T-helper 22 cell (primary cell): Measurements from ENCODE around the gene COL15A1.

Source experiments
- DNase-seq: peaks from one replicate; pipeline ENCODE4 v3.0.0-alpha.2; 2020; ENCODE audit warnings: low read depth

COL15A1 gene

DNA sequence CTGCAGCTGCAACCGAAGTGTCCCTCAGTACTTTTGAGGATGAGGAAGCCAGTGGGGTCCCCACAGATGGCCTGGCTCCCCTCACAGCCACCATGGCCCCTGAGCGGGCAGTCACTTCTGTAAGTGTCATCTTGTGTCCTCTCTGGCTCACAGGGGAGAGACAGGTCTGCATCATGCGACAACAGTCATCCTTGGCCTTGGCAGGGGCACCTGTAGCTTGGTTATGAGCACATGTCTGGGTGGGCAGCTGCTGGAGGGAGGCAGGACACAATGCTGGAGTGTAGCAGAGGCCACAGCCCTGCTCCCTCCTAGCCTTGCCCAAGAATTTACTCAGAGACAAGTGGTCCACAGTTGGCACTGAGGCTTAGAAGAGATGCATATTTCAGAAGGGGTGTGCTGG is 71.7 kb downstream of the COL15A1 start:
- DNase-seq: no peak

DNA sequence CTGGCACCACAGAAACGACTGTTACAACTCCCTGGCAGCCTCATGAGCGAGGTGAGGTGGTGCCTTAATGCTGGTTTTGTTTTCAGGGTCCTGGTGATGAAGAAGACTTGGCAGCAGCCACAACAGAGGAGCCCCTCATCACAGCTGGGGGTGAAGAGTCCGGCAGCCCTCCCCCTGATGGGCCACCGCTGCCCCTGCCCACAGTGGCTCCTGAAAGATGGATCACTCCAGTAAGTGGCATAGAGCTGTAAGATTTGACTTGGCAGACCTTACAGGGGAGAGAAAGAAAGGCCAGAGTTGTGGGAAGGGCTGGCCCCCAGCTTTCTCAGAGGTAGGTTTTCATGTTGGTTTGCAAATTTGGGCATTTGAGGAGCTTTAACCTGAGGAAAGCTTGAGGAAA is 72.2 kb downstream of the COL15A1 start:
- no peak for DNase-seq

DNA sequence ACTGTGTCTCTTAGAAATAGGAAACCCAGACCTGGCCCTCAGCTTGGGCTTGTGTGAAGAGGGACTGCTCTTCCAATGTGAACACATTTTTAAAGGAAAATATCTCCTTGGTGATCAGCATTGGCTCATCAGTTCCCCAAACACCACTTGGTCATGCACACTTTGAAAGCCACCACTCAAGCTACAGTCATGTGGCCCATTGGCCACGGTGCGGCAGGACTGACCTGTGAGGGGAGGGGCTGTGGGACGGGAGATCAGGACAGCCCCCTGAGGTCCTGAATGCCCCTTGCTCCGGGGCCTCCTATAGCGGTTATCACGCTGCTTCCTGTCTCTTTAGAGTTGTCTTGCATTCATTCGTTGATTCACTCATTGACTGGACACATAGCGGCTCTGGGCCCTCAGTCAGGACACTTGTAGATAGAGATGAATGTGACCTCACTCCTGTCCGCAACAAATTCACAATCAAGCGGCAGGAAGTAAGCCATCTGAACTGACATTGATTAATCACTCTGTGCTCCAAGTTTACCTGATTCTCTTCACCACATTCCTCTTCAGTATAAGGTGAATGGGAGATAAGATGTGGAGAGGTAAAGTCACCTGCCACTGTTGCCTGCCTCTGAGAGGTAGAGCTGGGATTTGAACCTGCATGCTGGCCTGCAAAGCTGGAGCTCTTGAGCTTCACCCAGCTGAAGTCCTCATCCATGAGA is 73.1 kb downstream of the COL15A1 start:
- DNase-seq: no peak

DNA sequence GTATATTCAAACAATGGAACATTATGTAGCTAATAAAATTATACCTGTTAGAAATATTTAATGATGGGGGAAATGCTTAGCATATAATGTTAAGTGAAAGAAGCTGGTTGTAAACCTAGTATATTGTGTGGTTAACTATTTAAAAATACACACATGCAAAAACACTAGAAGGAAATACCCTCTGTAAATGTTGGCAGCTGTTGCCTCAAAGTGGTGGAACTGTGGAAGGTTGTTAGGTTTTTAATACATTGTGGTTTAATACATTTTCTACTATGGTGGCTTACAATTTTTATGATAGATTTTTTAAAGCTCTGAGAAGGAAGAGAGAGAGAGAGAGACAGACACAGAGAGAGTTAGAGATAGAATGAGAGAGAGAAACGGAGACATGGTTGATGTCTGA is 74.9 kb downstream of the COL15A1 start:
- no peak for DNase-seq

DNA sequence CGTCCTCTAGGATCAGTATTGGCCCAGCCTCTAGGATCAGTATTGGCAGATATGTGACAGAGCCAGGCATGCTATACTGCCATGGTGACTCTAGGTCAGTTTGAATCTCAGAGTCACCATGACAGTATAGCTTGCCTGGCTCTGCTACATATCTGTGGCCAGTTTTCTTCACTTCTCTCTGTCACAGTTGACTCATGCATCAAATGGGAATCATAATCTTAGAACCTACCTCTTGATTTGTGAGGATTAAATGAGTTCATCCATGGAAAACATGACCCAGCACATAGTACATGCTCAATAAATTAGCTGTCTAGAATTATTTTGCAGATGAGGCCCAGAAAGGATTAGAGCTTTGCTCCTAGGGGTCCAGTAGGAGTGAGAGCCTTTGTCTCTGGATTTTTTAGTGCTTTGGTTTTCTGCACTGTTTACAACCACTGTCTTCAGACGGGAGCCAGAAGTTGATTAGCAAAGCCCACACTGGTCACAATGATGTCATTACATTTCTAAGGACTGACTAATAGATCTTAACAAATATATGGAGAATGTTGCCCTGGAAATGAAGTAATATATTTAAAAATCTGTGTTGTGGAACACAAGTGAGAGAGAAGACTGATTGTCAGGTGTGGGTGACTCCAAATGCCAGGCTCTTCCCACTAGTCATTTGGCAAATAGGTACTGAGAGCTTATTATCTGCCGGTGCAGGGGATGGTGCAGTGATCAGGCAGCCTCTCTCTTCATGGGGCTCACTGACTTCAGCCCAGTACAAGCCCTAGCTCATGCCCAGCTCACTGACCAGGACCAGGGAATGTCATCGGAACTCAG is 76.0 kb downstream of the COL15A1 start:
- no peak for DNase-seq

DNA sequence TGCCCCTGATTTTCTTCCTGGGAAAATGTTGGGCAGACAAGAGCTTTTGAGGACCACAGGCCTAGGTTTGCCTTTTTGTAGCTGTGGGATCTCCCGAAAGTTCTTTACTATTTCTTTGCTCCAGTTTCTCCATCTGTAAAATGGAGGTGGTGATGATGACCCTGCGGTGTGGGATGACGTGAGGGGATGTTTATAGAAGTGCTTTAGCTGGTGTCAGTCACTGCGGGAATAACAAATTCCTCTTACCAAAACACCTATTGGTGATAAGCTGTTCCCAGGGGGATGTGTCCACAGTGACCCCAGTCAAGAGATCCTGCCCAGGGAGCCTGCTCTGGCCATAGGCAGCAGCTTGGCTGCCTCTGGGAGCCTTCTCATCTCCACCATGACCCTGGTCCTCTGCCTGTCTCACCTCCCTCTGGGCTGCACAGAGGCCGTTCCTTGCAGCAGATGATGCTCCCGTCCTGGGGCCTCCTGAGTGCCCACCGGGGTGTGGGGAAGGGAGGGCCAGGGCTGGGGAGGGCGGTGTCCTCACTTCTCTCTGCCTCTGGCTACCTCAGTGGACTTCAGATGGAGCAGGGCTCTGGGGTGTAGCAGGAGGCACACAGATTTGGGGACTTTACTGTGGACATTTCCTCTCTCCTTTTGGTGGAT is 77.2 kb downstream of the COL15A1 start:
- no peak for DNase-seq

DNA sequence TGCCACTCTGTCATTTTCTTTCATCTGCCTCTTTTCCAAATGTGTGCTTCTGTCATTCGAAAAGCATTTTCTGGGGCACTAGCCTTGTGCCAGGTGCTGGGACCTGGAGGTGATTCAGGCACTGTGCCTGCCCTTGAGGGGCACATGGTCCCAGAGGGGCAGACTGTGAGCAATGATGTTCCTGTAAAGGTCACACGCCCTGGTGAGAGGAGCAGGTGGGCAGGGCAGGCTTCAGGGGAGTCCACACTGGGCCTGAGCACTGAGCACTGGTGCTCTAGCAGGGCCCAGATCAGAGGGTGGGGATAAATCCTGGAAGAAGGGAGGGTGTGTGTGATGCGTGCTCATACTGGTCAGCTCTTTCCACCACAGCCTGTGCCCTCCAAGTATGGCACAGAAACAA is 77.8 kb downstream of the COL15A1 start:
- DNase-seq: no peak

DNA sequence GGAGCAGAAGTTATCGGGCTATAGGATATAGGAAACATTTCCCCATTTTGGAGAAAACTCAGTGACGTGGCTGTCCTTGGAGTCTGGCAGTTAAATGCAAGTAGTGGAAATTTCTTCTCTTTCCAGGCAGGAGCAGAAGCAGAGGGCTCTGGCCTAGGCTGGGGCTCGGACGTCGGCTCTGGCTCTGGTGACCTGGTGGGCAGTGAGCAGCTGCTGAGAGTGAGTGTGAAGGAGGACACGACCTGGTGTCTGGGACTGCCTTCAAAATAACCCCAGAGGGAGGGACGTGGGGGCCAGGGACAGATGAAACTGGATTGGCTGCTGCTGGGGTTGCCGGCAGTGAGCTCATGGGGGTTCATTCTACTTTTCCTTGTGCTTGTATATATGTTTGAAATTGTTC is 79.5 kb downstream of the COL15A1 start:
- DNase-seq: no peak

DNA sequence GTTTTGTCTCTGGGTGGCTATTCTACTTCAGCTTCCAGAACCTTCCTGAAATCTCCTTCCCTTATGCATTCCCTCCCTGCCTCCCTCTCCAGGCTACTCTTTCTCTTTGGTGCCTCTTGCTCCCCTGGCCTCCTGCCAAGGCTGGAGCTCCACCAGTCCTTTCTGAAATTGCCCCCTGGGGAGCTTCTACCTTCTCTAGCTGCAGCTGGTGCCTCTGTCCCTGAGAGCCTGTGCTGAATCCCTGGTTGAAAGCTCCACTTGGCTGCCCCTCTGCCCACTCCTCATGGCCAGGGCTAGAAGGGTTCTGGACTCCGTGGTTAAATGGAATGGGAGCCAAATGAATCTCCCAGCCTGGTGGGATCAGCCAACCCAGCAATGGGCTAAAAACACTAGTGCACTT is 80.1 kb downstream of the COL15A1 start:
- DNase-seq: no peak

DNA sequence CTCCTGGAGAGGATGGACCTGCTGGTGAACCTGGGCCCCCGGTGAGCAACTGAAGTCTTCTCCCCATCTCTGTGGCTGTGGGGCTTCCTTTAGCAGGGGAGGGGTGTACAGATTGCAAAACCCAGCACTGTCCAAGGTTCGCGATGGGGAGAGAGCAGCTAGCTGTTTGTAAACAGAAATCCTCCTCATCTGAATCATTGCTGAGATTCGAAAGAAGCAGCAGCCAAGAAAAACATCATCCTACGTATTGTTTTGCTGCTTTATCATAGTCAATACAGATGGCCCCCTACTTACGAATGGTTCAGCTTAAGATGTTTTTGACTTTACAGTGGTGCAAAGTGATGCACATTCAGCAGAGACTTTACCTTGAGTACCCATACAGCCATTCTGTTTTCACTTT is 81.3 kb downstream of the COL15A1 start:
- no peak for DNase-seq

DNA sequence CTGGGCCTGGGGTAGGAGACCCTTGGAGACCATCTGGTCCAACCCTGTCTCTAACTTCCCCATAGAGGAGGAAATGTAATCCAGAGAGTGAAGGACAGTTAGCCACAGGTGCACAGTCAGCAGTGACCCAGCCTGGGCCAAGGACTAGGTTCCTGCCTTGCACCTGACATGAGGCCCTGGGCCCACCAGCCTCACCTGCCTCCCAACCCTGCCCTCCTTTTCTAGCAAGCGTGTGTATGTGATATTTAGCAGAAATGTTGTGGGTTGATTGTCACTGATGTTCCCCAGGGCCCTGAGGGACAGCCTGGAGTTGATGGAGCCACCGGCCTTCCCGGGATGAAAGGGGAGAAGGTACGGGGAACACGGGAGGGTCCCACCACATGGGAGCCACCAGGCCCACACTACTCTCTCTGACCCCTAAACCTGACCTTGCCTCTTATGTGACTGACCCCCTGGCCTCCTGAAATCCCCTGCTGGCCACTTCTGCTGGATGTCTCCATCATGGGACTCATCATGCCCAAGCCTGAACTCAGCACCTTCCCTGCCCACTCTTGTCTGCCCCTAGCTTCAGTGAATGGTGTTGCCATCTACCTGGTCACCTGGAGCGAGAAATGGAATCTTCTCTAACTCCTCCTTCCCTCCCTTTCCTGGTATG is 82.0 kb downstream of the COL15A1 start:
- DNase-seq: no peak

DNA sequence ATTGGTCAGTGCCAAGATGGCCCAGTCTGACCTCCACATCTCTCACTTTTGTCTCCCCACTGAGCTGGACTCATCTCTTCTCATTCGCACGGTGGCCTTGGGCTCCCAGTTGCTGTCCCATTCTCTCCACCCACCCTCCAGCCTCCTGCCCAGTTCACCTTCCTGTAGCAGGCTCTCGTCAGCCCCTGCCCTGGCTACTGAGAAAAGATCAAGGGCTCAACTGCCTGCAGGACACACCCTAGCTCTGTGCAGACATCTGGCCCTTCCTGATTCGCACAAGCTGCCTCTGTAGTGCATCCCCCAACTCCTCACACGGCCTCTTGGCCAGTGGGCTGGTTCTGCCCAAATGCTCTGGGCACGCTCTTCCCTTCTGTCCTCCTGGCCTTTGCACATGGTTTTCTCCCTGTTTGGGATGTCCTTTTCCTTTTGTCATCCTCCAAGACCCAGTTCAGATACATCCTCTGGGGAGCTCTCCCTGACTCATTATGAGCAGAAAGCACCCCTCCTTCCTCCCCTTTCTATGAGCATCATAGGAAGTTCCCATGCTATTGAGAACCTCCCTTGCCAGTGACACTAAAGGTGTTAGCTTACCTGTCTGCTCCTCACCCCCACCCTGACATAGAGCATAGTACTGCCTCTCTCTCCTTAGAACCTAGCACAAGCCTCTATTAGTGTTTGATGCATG is 82.7 kb downstream of the COL15A1 start:
- no peak for DNase-seq

DNA sequence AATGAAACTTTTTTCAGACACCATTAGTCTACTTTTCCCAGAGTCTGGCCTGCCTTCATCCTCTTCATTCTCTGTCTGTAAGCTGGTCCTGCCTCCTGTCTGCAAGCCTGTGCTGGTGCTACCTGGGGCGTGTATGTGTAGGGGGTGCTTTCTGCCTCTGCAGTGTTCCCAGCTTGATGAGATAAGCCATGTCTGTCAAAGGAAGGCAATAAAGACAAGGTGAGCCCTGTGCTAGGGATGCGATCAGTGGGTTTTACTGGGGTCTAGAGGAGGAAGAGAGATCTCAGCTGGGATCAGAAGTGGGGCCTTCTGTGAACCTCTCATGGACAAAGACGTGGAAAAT is 83.2 kb downstream of the COL15A1 start:
- DNase-seq: no peak

DNA sequence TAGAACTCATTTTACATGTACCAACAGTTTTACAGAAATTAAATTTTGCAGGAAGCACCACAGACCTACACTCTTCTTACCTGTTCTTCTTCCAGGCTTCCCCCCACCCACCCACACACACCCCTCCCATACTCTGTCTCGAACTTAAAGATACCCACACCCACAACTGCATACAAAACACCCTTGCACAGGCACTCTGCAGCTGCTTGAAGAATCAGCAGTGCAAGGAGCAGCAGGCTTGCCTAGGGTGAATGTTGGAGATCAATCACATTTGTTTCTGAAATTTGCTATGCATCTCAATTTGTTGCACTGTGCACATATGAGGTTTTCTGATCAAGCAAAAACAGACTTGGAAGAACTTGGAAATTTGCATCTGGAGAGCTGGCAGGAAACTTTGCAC is 83.7 kb downstream of the COL15A1 start:
- no peak for DNase-seq

DNA sequence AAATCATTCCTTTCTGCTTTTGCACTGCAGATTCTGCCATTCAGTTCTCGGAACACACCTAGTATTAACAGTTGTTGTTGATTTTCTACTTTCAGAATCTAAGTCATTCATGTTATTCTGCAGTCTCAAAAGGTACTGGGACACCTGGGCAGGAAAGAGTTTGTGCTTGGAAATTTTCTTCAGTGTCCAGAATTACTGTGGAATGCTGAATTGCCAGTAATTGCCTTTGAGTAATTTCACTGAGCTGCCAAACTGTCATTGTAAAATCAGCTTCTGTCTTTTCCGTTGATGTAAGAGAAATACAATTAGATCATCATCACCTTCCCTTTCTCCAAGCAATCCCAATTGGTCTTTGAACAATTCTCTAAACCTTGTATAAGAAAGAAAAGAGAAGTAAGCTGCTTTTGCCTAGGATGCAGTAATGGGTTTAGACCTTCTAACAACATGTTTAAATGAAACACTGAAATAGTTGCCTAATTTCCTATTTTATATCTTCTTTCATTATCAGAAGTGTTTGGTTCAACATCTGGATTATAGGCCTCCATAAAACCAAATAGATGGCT is 85.5 kb downstream of the COL15A1 start:
- no peak for DNase-seq

DNA sequence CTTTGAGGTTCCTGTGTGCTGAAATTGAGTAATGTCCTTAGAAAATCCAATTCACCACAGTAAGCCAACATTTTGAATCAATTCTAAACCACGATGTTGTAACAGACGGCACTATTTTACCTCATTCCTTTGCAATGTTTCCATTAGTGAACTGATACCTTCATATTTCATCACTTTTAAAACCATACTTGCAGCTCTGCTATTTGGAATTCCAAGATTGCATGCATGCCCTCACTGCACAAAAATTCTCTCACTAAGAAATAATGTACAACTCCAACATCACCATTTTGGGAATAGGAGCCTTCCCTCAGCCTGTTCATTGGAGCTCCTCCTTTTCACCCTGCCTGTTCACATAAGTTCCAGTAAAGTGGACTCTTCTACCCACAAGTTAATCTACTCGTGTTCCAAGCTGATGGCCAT is 86.4 kb downstream of the COL15A1 start:
- DNase-seq: no peak

DNA sequence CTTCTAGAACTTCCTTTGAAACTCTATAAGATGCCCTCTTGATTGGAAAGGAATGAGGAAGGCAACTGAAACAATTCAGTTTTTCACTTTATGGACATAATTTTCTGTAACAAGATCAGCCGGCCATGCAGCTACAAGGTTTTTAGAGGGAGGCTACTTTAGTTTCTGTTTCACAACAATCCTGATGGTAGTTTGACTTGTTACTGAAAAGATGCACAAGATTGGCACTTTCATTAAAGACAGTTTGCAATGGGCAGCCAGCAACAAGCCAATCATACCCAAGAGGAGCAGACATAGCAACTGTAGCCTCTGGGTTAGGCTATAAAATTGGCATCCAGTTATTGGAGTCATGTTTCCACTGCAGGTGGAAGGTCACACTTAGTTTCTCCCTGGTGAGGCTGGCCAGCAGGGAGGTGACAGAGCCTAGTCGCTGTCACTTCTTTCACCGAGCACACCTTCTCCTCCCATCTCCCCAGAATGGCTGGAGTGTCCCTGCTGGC is 87.0 kb downstream of the COL15A1 start:
- DNase-seq: no peak

DNA sequence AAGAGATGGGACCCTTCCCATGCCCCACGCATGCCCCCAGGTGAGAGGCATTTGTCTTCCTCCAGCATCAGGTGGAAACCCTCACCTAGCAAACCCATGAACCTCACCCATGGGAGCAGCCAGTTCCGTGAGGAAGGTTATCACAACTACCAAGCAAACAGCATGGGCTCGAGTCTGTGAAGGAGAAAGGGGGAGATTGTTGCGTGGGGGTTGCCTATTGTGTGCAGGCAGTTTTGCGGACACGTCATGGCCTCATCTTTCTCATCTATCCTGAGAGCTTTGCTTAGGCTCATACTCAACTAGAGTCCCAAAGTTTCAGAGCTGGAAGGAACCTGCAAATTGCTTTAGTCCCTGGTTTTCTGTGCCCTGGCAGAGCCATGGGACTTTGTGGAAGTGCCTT is 87.6 kb downstream of the COL15A1 start:
- DNase-seq: no peak

DNA sequence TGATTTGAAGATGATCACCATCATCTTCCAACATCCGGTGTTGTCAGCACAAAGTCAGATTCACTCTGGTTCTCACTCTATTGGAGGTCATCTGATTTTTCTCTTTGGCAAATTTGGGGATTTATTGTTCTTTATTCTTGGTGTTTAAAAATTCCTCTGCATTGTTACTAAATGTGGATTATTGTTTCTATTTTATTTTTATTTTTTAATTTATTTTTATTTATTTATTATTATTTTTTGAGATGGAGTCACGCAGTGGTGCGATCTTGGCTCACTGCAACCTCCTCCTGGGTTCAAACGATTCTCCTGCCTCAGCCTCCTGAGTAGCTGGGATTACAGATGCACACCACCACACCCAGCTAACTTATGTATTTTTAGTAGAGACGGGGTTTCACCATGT is 88.3 kb downstream of the COL15A1 start:
- no peak for DNase-seq

DNA sequence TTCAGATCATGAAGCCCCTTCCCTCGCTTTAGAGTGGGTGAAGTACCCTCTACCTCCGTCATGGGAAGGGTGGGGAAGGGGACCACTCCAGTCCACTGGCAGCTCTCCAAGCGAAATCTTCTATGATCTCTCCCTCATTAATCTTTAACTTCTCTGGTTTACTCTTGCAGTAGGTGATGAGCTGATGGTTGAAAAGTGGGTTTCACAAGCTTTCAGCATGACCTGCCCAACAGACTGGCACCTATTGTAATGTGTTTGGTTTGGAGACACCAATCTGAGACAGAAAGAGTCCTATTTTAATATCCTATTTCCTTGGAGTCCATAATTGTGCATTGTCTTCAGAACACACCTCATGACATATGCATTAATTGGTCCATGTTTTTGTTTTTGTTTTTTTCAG is 90.4 kb downstream of the COL15A1 start:
- no peak for DNase-seq

DNA sequence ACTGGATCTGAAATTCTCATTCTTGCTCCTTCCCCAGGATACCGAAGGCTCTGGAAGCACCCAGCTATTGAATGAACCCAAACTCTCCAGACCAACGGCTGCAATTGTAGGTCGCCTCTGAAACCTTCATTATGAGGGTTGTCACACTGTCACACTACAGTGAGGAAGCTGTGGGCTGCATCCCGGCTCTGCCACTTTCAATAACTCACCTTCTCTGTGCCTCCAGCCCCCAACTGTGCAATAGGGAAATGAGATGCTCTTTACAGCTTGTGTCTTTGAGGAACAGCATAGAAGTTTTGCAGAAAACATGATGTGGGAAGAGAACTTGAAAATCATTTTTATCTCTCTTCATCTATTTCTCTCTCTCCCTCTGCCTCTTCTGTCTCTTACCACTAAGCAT is 91.6 kb downstream of the COL15A1 start:
- no peak for DNase-seq
